Measurements from ENCODE around the gene SNCB.

SNCB gene

DNA sequence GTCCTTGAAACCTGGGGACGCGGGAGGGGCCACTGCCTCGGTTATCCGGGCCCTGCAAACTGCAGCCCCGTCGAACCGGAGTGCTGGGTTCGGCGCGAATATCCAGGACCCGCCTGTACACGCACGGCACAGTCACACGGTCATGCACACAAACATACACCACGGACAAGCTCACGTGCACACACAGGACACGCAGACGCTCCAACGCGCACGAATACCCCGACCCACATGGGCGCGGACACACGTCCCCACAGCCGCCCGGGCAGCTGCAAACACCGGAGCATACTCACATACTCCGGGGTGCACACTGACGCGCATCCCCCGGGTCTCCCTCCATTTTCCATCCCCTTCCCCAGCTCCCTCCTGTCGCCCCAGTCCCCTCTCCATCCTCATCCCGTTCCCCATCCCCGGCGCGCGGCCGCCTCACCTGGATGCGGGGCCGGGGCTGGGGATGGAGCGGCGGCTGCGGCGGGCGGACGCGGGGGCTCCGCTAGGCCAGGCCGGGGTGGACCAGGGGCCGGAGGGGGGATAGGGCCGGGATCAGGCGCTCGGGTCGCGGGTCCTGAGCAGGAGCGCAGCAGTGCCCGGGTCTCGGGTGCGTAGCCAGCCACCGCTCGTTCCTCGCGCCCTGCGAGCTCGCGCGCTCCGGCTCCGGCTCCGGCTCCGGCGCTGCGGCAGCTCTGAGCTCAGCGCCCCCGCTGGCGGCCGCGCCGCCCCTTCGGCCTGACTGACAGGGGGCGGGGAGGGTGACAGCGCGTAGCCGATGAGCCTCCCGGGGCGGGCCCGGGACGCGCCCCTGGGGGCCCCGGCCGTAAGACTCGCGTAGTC lies at the start of gene SNCB, which contains the start of gene EIF4E1B:
Gene SNCB (minus strand): TSS at position 682 of the 828 bp plus-strand sequence. CDS start 880 bp downstream, outside the sequence.
Gene EIF4E1B (plus strand): TSS at position 823 of the 828 bp plus-strand sequence. CDS start 12,113 bp downstream, outside the sequence.
- DNase-seq (ENCODE audit: low read depth in 2 of 2) = peak in 1 of 2 donors; percentile 60

DNA sequence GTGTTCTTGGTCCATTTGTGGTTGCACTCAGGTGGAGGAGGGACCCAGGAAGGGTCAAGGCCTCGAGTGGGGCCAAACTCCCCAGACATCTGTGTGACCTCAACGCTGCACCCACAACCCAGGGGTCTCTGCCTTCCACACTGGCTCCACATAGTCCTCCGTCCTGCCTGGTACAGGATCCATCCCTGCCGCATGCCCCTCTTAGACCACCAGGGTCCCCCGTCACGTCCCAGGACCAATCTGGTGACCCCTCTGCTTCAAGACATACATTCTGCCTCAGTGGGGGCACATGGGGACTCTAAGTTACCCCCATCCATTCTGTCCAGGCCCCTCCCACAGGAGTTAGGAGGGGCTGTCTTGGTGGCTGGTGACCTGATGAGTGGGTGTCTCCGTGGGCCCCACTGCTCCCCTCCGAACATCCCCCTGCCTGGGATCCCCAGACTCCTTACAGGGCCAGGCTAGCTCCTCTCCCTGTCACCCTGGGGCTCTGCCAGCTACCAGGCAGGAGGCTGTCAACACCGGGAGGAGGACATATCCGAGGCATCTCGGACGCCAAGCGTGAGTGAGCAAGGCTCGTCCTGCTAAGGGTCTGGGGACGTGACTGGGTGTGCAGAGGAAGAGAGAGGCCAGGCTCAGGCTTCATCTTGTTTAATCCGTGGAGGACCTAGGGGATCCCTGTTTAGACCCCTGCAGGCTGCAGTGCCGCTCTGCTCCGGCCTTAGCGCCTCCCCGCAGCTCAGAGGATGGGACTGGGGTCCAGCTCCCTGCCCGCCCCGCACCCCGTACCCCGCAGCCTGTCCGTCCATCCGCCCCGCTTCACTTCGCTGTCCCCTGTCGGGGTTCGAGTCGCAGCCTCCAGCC lies 49.3 kb upstream of the SNCB start:
- DNase-seq (ENCODE audit: low read depth in 2 of 2) = no peak

DNA sequence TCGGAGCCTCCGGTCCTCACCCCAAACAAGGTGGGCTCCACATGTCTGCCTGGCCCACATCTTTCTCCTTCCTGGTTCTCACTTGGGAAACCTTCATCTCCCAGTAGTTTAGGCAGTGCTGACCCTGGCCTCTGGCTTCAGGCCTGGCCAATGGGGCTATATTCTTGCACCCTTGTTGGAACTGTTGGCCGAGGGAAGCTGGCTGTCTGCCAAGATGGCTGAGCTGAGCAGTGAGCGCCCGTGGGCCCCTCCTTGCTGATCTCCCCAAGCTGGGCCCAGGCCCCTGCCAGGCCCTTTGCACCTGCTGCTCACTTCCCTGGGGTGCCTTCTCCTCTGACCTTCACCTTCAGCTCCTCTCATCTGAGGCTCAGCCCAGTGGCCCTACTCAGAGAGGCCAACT lies 48.2 kb upstream of the SNCB start:
- no peak for DNase-seq (ENCODE audit: low read depth in 2 of 2)

DNA sequence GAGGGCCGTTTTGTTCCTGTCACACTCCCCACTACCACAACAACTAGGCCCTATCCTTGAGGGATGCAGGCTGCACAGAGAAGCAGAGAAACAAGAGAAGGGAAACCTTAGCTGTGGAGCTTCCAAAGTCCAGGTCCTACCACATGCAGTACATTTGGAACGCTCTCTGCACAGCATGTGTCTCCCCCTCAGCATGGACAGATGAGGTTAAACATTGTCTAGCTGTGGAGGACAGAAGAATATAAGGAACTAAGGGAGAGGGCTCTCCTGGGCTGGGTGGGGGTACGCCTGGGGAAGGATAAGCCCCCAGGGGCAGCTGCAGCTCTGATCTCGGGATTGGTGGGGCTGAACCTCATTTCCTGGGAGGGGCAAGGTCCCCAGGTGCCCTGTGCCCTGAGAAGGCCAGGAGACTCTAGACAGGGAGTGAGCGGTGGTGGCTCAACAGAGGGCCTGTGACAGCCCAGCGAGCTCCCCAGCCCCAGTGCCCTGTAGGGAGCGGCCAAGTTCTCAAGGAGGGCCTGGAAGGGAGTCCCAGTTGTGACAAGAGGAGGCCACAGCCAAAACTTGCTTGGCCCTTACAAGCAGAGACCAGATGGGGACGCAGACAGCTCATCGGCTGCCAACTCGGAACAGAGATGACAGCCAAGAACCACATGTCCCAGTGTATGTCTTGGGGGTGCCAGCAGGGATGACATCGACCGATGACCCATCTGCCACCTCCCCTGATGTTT lies 47.0 kb upstream of the SNCB start:
- no peak for DNase-seq (ENCODE audit: low read depth in 2 of 2)

DNA sequence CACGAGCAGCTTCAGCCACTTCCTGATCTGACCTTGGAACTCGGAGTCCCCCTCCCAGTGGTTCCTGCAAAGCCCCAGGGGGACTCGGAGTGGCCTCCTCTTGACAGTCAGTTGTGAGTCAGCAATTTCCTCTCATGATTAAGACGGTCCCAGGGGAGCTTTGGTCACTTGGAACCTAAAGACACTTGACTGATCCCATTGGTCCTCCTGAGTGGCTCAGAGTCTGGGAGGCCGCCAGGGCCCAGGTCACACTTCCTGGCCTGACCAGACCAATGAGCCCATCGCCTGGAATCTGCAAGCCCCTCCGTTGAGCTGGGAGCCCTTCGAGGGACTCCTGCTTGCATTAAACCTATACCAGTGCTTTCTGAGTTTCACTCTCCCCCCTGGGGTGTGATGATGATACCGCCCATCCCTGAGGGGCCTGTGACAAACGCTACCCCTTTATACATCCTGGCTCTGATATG lies 46.1 kb upstream of the SNCB start:
- no peak for DNase-seq (ENCODE audit: low read depth in 2 of 2)

DNA sequence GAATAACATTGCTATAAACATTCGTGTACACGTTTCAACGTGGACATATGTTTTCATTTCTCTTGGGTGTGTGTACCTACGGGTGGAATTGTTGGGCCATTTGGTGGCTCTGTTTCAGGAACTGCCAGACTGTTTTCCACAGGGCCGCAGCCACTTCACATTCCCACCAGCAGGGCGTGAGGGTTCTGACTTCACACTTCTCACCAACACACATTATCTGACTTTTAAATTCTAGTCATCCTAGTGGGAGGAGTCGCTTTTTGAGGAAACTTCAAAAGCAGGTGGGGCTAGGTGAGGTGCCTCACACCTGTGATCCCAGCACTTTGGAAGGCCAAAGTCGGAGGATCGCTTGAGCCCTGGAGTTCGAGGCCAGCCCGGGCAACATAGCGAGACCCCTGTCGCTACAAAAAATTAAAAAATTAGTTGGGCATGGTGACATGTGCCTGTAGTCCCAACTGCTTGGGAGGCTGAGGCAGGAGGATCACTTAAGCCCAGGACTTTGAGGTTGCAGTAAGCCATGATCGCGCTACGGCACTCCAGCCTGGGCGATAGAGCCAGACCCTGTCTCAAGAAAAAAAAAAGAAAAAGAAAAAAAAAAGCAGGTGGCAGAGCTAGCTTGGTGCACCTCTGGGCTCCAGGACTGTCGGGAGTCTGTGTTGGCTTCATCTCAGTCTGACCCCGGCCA lies 45.5 kb upstream of the SNCB start:
- DNase-seq (ENCODE audit: low read depth in 2 of 2) = no peak

DNA sequence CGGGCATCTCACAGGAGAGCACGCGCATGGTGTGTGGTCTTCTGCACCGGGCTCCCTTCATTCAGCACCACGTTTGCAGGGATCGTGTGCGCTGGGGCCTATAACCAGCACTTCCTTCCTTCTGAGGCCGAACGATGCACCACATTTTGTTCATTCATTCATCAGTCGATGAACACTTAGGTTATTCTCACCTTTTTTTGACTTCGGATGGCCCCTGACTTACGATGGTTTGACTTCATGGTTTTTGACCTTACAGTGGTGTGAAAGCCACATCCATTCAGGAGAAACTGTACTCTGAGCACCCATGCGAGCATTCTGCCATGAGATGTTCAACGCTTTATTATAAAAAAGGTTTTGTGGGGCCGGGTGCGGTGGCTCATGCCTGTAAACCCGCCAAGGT lies 44.5 kb upstream of the SNCB start:
- no peak for DNase-seq (ENCODE audit: low read depth in 2 of 2)

DNA sequence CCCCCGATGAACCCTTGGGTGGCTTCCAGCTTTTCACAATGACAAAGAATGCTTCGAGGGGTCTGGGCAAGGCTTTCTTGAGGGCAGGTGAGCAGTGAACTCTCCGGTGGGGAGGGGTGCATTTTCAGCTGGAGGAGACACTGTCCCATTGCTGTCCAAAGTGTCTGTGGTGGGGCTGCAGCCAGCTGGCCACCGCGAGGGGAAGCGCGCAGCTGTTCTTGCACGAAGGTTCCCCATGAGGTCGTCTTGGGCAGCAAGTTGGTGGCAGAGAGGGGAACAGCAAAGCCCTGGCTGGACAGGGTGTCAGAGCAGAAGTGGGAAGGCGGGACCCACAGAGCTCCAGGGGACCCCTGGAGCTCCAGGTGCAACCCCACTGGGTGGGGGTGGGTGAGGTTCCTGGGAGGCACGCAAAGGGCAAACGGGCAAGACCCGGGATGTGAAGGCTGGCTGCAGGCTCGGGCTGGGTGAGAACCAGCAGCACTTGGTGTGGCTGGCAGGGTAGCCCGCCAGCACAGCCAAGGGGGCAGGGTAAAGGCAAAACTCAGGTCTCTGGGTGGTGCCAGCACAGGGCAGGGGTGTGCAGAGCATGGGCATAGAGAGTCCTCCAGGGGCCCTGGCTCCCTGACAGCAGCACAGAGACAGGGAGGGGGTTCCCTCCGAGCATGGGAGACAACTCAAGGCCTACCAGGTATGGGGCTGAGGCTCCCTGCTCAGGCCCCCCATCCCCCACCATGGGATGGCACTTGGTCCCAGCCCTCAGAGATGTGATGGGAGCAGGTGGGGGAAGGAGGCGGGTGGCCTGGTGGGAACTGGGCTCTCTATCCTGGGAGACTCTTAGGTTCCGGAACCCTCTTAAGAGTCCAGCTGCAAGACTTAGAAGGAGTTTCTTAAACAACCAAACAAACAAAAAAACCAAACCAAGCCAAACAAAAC lies 43.6 kb upstream of the SNCB start:
- DNase-seq (ENCODE audit: low read depth in 2 of 2) = no peak

DNA sequence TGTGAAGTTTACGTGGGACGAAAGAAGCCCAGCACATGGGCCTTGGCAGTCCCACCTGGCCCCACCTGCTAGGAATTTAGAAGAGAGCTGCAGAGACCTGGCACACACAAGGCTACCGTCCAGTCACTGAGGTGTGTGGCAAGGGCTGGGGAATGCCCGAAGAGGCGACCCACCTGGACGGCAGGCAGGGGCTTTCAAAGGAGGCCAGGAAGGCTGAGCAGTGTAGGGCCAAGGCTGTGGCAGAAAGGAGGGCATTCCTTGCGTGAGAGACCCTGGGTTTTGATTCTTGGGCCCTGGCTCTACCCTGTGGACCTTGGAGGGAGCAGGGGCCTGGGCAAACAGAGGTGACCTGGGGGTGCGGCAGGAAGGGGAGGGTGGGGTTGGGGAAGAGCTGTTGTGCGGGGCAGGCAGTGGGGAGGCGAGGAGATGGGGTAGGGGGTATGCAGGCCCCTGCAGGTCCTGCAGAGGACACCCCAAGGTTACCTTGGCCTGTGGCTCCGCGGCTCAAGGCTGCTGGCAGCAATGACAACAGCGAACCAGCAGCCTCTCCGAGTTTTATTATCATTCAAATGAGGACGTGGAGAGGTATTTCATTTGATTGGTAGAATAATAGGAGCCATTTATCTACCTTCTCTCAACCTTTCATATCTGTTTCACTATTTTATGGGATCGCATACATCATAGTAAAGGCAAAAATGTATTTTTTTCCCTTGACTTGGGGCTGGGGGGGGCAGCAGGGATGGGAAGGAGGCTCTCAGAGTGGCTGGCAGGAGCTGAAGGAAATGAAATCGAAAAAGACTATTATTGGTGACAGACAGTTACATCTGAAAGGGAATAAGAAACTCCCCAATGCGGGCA lies 41.8 kb upstream of the SNCB start:
- DNase-seq (ENCODE audit: low read depth in 2 of 2) = no peak

DNA sequence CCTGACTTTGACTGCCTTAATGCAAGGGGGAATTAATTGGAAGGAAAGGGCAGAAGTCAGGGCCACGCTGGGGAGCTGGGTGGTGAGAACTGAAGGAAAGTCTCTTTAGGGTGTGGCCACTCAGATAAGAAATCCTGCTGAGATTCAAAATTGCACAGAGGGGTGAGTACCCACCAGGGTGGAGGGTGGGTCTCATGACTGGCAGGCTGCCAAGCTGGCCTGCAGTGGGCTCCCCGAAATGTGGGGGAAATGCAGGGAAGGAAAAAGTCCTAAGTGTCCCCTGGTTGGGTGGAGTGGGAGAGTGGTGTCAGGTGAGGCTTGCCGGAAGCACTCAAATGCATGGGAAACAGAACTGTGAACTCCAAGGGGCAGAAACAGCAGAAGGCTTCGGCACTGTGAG lies 41.1 kb upstream of the SNCB start:
- DNase-seq (ENCODE audit: low read depth in 2 of 2) = no peak

DNA sequence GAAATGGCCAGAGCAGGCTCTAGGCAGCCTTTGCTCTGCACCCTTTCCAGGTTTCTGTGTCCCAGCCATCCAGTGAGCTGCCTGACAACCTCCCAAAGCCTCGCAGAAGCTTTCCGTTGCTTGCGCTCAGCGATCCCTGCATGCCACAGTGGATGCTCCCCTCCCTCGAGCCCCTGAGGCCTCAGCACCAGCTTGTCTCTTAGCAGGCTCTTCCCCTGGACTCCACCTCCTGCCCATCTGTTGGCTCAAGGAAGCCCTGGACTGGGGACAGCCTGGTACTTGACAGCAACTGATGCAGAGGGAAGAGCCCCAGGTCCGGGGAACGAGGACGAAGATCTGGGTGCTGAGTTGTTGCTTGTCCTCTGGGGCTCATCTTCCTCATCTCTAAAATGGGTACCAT lies 40.1 kb upstream of the SNCB start:
- DNase-seq (ENCODE audit: low read depth in 2 of 2) = no peak

DNA sequence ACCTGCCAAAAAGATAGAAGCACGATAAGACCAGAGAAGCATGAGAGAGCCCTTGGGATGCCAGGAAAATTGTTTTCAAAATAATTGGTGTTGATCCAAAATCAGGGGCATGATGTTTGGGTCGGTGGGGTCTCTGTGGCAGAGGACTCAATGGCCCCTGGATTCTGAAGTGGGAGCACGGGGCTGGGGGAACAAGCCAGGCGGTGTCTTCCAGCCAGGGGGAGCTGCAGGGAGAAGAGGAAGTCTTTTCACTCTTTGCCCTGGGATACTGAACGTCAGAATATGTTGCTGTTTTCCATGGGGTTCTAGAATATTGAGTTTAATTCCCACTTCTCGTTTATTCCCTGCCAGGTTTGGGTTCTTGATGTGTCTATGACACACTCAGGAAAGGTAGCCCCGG lies 37.3 kb upstream of the SNCB start:
- no peak for DNase-seq (ENCODE audit: low read depth in 2 of 2)

DNA sequence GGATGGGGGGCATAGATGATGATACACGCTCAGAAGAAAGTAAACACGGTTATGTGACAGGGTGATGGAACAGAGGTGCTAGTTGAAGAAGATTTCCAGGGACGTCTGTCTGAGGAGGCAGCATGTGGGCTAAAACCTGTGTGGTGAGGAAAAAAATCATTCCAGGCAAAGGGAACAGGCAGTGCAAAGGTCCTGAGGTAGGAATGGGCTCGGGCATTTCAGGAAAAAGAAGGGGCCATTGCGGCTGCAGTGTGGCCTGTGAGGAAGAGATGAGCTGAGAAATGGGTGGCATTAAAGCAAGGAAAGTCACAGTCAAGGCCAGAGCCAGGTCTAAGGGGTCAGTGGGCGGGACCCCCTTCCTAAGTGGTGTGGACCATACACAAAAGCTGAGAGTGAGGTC lies 35.2 kb upstream of the SNCB start:
- DNase-seq (ENCODE audit: low read depth in 2 of 2) = no peak

DNA sequence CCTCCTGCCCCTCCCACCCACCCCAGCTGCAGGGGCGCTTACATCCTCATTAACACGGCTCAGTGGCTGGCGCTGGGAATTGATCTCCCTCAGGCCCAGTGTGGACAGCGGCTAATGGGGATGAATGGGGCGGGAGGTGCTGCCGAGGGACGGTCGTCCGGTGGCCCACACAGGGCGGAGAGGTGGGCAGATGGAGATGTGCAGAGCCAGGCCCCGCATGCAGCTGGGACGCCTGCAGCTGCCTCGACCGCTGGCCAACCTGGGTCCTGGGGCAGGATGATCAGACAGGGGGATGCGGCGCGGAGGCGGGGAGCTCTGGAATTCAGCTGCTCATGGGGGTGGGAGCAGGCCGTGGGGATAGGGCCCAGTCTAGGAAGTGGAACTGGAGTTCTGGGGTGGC lies 34.6 kb upstream of the SNCB start:
- DNase-seq (ENCODE audit: low read depth in 2 of 2) = no peak

DNA sequence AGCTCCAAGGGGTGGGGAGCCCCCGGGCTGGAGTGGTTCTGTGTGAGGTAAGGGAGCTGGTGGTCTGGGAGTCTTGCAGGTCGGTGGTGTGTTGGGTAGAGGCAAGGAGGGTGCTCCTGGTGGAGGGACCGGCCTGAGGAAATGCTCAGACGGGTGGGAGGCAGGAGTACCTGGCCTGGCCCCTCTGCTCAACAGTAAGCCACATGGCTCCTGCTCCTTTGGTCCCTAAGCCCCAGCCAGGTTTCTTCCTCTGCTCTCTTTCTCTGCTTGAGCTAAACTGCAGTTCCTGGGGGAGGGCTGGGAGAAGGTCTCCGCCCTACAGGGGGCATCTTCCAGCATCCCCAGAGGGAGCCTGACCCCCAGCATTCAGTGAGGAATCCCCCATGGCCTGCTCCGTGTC lies 34.1 kb upstream of the SNCB start:
- DNase-seq (ENCODE audit: low read depth in 2 of 2) = no peak

DNA sequence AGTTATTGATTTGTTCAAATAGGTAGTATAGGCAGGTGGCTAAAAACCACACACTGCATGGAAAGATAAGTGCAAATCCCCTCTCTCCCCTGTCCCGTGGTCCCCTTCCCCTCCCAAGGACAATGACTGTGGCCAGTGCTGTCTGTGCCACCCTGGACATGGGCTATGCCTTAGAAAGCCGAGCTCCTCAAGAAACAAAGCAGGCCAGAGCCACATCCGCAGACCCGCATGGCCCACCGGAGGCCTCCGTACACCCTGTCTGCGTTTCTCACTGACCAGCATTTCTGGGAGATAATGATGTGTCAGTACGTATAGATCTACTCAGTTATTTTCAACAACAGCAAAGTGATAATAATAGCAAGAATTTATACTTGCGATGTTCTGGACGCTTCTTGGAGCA lies 33.2 kb upstream of the SNCB start:
- DNase-seq (ENCODE audit: low read depth in 2 of 2) = no peak

DNA sequence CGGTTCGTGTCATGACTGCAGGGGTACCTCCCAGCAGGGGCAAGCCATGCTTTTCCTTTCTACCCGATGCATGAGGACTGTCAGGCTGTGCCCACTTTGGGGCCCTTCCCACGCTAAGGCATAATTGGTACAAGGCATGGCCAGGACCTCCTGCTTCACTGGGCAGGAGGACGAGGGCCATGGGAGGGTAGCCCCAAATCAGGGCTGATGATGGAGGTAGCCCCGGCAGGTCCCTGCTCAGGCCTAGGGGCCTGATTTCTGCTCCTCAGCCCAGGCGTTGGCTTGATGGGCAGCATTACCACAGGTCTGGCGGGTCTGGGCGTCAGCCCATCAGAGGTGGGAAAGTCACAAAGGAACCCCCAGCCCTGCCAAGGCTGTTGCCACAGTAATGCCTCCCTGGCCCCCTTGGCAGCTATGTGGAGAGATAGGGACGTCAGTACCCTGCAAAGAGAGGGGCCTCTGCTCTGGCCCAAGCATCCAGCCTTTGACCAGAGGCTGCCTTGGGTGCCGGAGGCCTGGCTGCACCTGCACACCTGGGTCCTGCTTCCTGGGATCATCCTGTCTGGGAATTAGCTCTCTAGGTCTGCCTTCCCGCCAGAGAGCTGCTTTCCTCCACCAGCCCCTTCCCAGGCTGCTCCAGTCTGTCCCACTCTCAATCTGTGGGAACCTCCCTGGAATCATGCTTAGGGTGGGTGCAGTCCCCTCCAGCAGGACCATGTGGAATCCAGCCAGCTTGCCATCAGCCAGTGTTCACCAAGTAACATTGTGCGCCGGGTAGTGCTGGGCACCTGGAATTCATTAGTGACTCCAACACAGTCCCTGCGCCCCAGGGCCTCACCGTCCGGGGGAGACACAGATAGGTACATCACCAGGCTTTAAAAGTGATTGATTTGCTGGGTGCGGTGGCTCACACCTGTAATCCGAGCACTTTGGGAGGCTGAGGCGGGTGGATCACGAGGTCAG lies 32.3 kb upstream of the SNCB start:
- DNase-seq (ENCODE audit: low read depth in 2 of 2) = no peak

DNA sequence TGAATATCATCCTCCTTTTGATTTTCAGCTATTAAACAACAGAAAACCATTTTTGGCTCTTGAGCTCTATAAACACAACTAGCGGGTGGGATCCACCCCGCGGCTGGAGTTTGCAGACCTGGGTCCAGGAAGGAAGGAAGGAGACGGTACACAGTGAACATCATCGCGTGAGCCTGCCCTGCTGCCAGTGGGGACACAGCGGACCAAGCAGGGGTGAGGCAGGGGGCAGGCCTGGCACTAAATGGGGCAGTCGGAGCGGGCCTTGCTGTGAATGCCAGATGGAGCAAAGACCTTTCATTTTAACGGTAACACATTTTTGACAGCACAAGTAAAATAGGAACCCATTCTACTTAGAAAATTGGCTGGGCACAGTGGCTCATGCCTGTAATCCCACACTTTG lies 31.3 kb upstream of the SNCB start:
- no peak for DNase-seq (ENCODE audit: low read depth in 2 of 2)

Data from stimulated activated CD4-positive, alpha-beta T cell treated with anti-CD3 and anti-CD28 coated beads, Interleukin-15, amount 100 ng/mL, for 48 hours (primary cell).